Measurements from ENCODE around the gene CDON.

The CDON gene

DNA sequence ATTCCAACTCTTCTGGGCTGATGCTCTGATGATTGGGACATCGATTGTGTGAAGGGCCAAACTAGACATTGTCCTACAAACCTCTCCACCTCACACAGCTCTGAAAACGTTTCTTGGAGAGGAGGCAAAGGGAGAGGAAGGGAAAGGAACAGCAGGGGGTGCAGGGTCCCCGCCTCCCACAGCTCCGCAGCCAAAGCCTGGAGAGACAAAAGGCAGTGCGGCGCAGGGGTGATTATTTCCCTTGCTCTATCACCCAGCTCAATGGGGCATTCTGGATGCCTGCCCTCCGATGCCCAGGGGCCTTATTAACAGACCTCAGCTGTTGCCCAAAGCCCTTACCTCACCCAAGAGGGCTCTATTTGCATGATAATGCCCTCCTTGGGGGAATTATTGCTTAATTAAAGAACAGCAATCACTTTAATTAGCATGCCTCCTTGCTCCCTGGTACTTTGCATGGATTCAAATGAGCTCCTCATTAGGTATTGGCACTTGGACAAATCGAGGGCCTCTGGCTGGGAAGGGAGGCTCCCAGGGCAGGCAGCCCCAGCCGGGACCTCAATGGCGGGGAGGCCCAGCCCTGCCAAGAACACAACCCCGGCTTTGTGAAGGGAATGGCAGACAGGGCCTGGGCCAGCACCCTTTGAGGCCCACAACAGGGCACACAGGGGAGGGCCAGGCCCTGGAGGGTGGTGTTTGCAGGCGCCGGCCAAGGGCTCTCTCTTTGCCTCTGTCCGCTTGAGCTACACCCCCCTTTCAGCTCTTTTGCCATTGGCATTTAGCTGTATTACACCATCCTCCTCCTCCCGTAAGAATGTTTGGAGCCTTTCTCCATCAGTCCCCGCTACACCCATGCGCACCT lies 19.8 kb upstream of the CDON start:
- DNase-seq: no peak

DNA sequence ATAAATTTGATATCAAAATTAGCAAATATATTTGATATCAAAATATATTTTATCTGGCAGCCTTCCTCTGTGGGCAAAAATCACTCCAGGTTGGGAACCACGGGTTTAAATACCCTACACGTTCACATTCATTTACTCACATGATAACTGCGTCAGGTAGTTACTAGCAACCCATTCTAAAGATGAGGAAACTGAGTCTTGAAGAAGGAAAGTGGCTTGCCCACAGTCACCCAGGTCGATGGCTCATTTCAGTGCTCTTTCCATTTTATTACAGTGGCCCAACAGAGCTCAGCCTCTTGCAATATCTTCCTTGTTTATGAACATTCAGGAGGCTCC lies 19.2 kb upstream of the CDON start:
- no peak for DNase-seq

DNA sequence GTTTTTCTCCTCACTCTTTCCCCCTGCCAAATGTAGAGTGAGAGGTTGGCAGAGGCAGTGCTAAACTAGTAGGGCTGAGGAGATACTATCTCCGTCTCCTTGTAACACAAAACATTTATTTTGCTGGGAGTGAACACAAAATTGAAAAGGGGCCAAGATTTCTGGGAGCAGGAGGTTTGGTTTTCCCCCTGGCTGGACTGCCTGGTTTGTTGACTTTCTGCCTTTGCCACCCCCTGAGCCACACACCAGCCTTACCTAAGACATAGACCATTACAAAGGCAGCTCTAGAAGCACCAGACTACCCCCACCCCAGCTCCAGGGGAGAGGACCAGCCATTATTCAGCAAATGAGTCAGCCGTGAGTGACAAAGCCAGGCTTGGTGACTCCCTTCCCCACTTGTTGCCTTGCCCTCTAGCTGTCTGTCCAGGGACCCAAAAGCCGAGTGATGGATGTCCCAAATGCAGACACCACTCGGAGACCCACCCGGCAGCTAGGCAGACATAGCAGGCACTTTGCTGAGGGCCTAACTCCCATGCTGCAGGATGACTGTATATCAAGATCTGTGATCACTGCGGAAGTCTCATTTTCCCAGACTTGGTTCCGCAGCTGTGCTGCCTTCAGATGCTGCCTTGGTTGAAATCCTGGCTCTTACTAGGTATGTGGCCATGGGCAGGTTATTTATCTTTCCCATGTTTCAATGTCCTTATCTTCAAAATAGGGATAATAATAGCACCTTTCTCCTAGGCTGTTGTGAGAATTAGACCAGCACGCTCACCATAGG lies 17.7 kb upstream of the CDON start:
- DNase-seq: no peak

DNA sequence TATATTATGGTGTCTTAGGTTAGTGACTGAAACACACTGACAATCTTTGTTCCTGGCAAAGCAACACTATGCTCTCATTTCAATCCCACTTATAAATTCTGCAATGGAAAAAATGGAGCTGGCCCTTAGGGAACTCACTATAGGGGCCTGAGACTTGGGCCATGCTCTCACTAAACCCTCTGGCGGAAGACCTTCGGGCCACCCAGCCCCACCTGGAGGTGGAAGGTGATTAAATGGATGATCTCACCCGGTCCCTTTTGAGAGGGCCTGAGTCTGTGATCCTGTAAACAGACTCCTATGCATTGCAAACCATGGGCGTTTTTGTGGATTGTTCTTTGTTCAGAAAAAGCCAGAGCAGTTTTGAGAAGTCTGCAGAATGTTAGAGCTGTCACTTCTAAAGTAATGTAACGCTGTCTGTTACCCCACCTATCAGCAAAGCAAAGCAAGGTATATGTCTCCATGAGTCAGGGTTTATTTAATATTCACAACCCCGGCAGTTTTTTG lies 17.0 kb upstream of the CDON start:
- no peak for DNase-seq

DNA sequence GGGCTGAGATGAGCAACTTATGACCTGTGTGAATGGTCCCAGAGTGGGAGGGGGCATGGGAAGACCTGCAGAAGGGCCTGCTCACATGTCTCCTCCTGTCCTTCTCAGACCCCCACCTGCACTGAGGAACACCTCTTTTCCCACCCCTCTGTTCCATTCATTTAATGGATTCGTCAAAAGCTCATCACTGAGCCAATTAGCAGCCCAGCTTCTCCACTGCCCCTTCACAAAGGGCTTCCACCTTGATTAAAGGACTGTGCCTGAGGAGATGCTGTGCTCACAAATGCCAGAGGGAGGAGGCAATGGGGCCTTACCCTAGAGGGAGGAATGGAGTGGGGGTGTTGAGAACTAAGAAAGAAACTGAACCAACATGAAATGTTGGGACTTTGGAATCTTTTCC lies 14.0 kb upstream of the CDON start:
- no peak for DNase-seq

DNA sequence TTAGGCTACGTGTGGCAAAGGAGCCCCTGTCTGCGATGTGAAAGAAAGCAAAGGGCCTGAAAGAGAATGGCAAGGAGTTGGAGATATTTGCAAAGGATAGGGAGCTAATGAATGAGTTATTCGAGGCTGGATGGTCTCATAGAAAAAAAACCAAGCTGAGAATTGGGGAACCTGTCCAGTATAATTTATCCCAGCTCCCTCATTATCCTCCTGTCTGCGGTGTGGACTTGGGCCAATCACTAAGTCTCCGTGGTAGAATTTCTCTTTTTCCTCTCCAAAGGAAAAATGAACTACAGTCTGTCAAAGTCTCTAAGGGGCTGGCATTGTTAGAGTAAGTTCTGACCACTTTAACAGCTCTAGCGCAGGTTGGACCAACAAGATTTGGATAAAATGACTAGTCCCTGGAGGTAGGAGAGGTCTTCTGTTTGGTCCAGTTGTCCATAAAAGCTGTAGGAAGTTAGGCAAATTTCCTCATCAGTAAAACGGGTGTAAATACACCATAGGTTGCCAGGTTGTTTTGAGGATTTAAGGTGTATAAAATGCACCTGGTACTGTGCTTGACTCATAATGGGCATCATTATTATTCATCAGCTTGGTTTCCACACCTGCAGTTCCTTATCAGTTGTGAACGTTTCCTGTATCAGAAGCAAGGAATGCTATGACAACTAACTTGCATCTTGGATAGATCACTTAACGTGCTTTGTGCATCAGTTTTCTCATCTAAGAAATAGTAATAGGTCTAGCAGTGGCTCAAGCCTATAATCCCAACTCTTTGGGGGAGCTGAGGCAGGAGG lies 10.3 kb upstream of the CDON start:
- DNase-seq: no peak

DNA sequence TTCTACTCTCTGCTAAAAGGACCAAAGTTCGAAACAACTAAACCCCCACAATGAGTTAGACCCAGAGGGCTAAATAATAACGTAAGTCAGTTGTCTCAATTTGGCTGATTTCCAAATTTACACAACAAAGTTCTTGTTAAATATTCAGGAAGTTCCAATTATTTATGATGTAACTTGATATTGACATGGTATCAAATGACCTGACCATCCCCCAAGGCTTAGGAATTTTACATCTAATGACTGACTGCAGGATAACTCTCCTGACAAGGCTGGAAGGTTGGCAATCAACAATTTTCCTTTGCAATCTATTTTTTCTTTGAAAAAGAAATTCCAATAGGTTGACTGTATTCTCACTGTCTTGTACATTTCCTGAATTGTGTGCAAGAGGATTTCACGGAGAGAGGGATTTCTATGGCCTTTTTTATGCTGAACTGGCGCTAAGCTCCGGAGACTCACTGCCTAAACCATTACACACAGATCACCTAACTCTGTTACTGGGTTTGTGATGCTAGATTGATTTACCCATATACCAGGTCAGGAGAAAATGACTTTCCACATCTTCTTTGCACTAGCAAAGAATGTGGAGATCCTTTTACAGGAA lies 9.6 kb upstream of the CDON start:
- no peak for DNase-seq

DNA sequence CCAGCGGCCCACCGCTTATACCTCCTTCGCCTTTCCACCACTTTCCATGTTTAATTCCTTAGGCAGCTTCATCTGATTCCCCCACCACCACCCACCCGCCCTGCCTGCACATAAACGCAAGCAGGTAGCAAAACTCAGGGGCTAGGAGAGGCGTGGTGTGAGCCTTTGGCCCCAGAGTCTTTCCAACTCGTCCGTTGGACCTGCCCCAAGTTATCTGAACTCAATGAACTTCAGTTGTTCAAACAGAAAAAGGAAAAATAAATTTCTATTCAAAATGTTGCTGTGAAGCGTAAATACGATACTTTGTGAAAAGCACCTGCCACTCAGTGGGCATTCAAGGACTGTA lies 814 bp upstream of the CDON start:
- DNase-seq: no peak

DNA sequence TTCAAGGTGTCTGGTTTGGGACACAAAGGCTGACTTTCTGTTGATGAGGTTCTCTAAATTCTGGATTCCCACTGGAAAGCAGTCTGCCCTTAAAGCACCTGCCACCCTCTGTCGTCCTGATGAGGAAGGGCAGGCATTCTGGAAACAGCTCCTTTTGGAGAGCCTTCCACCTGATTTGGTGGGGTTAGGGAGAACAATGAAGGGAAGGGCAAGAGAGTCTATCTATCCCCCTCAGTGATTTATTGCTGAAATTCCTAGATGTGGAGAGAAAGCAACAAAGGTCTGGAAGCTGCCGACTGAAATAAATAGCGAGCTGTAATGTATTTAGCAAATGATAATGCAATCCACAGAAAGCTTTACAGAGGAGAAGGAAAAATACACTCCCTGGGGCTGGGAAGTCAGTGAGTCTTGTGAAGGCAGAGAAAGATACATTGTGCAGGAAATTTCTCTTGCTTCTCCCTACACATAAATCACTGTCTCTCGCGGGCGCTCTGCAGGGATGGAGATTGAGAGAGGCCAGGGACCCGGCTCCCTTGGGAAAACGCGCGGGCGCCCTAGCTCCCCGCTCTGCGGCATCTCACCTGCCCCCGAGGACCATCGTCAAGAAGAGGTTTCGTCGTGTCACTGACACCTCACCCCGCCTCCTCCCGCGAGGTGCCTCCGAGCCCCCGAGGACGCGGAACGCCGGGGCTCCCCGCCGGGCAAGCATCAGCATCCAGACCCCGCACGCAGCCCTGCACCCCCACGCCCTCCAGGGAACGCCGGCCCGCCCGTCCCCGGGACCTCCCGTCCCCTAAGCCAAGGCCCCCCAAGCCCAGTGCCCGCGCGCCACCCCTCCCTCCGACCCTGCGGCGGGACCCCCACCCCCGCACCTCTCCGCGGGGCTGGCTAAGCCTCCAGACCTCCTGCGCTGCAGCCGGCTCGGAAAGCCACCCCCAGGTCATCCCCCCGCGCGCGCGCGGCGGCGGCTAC lies 673 bp downstream of the CDON start:
- DNase-seq: no peak

DNA sequence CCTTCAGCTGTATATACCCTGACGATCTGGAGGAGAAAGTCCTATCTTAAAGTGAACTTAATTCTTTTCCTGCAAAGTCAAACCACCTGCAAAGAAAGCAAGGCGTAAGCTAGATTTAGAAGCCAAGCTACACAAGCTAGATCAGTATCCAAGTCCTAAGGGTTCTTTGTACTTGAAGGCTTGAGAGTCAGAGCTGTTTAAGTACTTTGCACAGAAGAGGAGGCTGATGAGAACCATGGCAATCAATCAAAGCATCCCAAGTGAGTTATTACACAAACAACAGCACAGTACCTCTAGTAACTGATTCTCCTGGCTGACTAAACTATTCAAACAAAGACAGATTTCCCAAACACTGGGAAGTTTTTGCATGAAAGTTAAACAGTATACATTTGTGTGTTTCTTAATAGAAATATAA lies 1.9 kb downstream of the CDON start:
- no peak for DNase-seq

DNA sequence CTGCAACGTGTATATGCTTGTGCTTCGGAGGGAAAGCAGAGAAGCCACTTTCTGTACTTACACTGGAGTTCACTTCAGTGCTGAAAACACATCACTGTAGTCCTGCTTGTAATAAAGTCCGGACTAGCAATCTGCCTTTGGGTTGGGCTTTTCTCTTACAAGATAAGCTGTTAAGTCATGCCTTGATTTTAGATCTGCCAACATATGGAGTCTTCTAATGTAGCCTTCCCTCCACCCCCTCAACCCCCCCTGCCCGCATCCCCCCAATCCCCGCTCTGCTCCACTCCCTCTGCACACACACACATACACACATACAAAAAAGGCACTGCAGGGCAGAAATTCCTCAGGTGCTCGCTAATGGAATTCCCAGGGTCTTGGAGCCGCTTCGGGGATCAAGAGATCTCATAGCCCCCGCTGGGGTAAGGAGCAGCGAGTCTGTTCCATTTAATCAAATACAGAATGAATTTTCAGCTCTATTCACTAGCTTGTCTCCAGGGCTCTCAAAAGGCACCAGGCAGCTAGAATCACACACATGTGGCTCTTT lies 3.4 kb downstream of the CDON start:
- no peak for DNase-seq

DNA sequence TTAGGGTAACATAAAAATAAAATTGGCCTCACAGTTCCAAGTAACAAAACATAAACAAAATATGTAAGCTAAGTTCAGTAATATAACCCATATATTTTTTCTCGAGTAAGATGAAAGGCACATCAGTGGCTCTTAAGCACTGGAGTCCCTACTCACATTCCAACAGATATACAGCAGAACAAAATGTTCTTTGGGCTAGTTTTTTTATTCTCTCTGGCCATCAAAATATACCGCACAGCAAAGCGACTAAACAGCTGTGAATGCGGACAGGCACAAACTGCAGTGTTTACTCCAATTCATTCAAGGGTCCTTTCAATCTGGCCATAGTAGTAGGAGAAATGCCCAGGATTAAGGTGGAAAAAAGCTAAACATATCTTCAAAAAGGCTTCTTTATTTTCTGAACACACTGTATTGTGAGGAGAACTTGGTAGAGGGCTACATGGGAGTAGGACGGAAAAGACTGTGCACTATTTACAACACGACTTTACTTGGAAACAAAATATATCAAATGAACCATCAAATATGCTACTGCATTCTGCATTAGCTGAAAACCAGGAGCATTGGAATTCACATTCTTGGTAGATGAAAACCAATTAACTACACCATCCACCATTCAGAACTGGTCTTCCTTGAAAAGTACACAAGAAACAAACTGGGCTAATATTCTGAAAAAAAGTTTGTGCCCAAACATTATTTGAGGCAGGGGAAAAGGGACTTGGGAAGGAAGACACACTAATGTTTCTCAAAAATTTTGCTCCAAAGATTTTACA lies 4.4 kb downstream of the CDON start:
- no peak for DNase-seq

DNA sequence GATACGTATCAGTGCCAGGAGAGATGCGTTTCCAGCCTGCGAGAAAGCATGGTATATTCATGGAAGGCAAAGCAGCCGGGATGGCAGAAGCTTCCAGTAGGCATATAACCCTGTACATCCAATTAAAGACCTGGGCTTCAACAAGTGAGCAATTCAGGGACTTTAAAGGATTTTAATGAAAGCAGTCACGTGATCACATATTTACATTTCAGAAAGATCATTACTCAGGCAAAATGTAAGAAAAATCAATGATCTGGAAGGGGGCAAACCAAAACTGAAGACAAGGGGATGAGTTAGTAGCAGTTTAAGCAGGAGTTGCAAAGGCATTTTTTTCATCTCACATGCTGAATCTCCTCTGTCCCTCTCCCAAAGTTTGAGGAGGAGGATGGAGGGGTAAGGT lies 7.8 kb downstream of the CDON start:
- no peak for DNase-seq

DNA sequence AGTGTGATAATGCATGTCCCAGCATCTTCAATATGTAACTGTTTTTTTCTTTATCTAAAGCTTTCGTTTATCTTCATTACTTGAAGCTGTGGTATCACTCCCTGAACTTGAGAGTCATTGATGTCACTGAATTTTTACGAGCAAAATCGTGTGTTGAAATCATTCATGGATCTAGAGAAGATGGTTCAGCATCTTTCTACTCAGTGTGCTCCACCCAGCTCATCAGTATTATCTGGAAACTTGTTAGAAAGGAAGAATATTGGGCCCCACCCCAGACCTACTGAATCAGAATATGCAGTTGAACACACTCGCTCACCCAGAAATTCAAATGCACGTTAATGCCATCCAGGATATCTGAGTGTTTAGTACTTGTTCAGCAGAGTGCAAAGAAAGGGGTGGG lies 8.3 kb downstream of the CDON start:
- DNase-seq: no peak

DNA sequence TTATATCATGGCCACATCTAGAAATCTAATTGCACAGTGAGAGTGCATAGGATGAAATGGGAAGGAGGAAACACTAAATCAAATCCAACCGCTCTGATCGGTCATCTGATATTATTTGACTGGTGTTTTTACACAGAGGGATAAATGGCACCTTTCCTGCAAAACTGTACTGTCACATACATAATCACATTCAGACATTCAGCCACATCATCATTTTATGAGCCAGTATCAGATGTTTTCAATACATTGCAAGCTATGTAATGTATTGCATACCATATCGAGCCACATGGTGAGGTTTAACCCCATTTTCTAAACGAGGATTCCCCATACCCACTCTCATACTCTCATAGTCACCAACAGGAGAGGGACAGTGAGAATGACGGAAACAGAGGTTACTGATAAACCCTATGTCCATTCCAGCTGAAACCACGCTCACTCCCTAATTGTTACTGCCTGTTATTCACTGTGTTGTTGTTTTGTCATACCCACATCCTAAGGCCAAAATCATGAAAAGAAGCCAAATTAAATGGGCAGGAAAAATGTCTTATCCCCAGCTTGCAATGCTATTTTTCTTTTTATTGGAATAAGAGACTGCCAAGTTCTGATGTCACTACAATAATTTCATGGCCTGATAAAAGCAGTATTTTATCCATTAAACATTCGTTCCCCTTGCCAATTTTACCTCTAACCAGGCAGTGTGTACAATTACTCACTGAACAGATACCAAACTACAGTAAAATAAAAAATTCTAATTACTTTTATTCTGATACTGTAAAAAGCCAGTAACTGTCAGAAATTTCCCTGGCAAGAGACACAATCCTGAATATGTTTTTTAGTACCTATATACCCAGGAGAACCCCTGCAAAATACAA lies 9.0 kb downstream of the CDON start:
- DNase-seq: no peak

DNA sequence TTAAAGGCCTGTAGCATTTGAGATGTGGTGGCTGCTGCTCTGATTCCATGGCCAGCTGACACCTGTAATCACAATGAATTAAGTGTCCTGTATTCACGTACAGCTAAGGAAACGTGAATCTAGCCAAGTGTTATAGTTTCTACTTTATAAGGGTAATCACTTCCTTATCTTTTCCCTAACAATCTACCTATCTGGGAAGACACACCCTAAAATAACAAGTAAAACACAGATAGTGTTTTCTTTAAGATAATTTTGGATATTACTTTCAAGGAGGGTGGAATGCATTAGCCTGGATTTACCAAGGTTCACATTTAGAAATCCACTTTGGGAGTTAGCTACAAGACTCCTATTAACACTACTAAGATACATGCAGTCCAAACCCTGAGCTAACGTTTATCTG lies 11.5 kb downstream of the CDON start:
- no peak for DNase-seq

DNA sequence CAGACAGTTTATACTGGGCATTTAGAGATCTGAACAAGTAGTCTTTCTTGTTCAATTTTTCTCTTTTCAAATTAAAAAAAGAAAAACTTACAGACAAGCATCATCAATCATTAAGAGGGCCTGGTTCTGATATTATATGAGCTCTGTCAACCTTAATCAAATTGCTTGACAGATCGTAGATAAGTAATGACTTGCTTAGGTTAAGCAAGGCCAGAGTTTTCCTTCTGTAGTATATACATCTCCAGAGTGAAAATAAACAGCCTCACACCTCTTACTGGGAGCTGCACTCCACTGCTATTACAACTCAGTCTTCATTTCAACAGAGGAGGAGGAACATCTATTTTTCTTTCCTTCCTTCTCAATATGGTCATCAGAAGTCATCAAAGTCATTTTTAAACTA lies 13.5 kb downstream of the CDON start:
- no peak for DNase-seq

DNA sequence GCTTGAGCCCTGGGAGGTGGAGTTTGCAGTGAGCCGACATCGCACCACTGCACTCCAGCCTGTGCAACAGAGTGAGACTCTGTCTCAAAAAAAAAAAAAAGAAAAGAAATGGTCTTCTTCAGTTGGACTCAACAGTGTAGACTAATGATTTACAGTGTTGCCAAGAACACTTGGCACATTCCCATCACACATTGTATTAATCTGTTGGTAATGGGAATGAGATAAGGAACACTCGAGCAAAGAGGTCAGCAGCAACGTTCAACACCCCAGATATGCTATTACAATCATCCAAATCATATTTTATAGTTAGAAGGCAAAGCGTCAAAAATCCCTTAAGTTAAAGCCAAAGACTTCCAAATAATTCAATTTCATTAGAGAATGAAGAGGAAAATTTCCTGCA lies 14.5 kb downstream of the CDON start:
- DNase-seq: no peak

DNA sequence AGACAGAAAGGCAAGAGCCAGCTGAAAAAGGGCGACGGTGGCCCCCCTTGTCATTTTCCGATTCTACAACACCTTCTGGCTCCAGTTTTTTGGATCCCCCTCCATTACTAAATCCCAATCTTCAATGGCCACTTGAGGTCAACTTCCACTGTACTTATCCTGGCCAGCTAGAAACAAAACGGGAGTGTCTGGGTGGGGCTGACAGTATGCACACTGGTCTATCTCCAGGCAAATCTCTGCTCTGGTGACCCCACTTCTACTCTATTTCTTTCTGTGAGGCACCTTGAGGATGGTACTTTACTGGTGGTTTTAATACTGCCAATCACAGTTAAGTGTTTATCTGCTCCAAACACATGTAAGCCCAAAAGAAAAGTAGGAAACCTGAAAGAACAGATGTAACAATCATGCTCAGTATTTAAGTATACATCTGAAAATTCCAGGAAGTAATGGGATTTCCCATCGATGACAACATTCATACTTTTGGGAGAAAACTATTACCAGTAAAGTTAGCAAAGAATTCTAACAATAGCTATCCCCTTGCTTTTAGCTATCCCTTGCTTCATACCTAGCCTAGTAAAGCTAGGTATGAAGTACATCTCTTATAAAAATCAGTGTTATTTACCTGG lies 16.0 kb downstream of the CDON start:
- DNase-seq: no peak
